SK-N-SH treated with all-trans-retinoic acid at 6 μM for 48 hours (cell line): ENCODE results near the gene PAK4.

ENCODE experiments used
- ATAC-seq: fragments of 200-7000 bp; cut with Tn5 transposase; 3 replicates; pipeline ENCODE4 v1.9.1; 2020; ENCODE audit warnings: mild to moderate bottlenecking, moderate library complexity
- ARNTL ChIP-seq: fragments of 450-650 bp; formaldehyde crosslinking; IDR thresholded peaks from 2 replicates; pipeline ENCODE4 v1.5.0; 2020; ENCODE audit warnings: low read depth, mild to moderate bottlenecking, moderate library complexity, borderline replicate concordance
- BACH2 ChIP-seq: fragments of 250-450 bp; sonication (Bioruptor Pico); IDR thresholded peaks from 2 replicates; pipeline ENCODE4 v1.9.0; 2021; ENCODE audit warnings: mild to moderate bottlenecking, borderline replicate concordance
- ESRRG ChIP-seq: fragments of 250-450 bp; sonication (Bioruptor Pico); IDR thresholded peaks from 2 replicates; pipeline ENCODE4 v1.6.1; 2021; ENCODE audit warnings: mild to moderate bottlenecking
- ISL1 ChIP-seq: fragments of 250-450 bp; sonication (Bioruptor Pico); IDR thresholded peaks from 2 replicates; pipeline ENCODE4 v2.1.2; 2022; ENCODE audit warnings: mild to moderate bottlenecking, moderate library complexity
- OSR1 ChIP-seq: fragments of 250-450 bp; sonication (Bioruptor Pico); IDR thresholded peaks from 2 replicates; pipeline ENCODE4 v1.8.0; 2022; ENCODE audit warnings: moderate library complexity, mild to moderate bottlenecking, inconsistent platforms
- PPARA ChIP-seq: fragments of 250-450 bp; sonication (Bioruptor Pico); IDR thresholded peaks from 2 replicates; pipeline ENCODE4 v1.5.0; 2020; ENCODE audit warnings: mild to moderate bottlenecking, borderline replicate concordance
- RARB ChIP-seq: fragments of 250-450 bp; sonication (Bioruptor Pico); IDR thresholded peaks from 2 replicates; pipeline ENCODE4 v1.8.0; 2021; ENCODE audit warnings: mild to moderate bottlenecking, moderate library complexity
- SNAI2 ChIP-seq: fragments of 250-450 bp; sonication (Bioruptor Pico); IDR thresholded peaks from 2 replicates; pipeline ENCODE4 v1.5.0; 2020; ENCODE audit warnings: mild to moderate bottlenecking, moderate library complexity
- TCF4 ChIP-seq: fragments of 250-450 bp; sonication (Bioruptor Pico); IDR thresholded peaks from 2 replicates; pipeline ENCODE4 v1.8.0; 2021; ENCODE audit warnings: mild to moderate bottlenecking, moderate library complexity, borderline replicate concordance
- TOX ChIP-seq: fragments of 250-450 bp; sonication (Bioruptor Pico); IDR thresholded peaks from 2 replicates; pipeline ENCODE4 v1.8.0; 2021; ENCODE audit warnings: mild to moderate bottlenecking, moderate library complexity, borderline replicate concordance
- ZC3H10 ChIP-seq: fragments of 250-450 bp; sonication (Bioruptor Pico); IDR thresholded peaks from 2 replicates; pipeline ENCODE4 v1.5.1; 2021; ENCODE audit warnings: mild to moderate bottlenecking, moderate library complexity
- ZFP30 ChIP-seq: fragments of 450-650 bp; formaldehyde crosslinking; IDR thresholded peaks from 2 replicates; pipeline ENCODE4 v1.5.0; 2022; ENCODE audit warnings: mild to moderate bottlenecking, moderate library complexity
- ZNF565 ChIP-seq: fragments of 450-650 bp; formaldehyde crosslinking; conservative IDR thresholded peaks from 2 replicates; pipeline ENCODE4 v1.5.0; 2020; ENCODE audit warnings: low read depth, mild to moderate bottlenecking, moderate library complexity
- TF ChIP-seq, protein P1 (sequence below): fragments of 250-450 bp; sonication (Bioruptor Pico); IDR thresholded peaks from 2 replicates; pipeline ENCODE4 v1.5.1; 2020; ENCODE audit warnings: low read depth, mild to moderate bottlenecking, moderate library complexity
- TF ChIP-seq, protein P2 (sequence below): fragments of 250-450 bp; sonication (Bioruptor Pico); IDR thresholded peaks from 2 replicates; pipeline ENCODE4 v1.8.0; 2020; ENCODE audit warnings: mild to moderate bottlenecking, moderate library complexity, borderline replicate concordance
- TF ChIP-seq, protein P3 (sequence below): fragments of 250-450 bp; sonication (Bioruptor Pico); IDR thresholded peaks from 2 replicates; pipeline ENCODE4 v1.5.1; 2021; ENCODE audit warnings: mild to moderate bottlenecking, moderate library complexity
- TF ChIP-seq, protein P4 (sequence below): fragments of 250-450 bp; sonication (Bioruptor Pico); IDR thresholded peaks from 2 replicates; pipeline ENCODE4 v1.5.0; 2020; ENCODE audit warnings: mild to moderate bottlenecking, moderate library complexity

PAK4 gene

DNA sequence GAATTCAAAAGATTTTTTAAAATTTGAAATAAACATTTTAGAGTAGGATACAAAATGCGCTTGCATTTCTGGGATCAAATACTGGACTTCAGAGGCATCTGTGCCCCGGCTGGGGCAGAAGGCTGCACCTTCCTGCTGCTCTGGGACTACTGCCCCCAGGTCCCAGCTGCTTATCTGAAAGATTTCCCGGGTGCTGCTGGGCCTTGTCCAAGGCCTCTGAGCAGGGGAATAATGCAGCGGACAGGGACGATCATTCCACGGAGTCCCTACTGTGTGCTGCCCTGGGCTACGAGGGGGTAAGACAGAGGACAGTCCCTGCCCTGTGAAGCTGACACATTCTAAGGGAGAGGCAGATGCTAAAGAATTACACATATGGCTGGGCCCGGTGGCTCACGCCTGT lies 38.0 kb downstream of the PAK4 start:
- no peak for ATAC-seq
- TF ChIP-seq RARB (CRISPR knock-in tag) (no peak), ARNTL (CRISPR knock-in tag) (no peak), OSR1 (CRISPR knock-in tag) (no peak), ZNF565 (no peak), TCF4 (CRISPR knock-in tag) (no peak), ZFP30 (CRISPR knock-in tag) (no peak), TOX (CRISPR knock-in tag) (no peak), PPARA (CRISPR knock-in tag) (no peak)
- TF ChIP-seq, protein P1, sequence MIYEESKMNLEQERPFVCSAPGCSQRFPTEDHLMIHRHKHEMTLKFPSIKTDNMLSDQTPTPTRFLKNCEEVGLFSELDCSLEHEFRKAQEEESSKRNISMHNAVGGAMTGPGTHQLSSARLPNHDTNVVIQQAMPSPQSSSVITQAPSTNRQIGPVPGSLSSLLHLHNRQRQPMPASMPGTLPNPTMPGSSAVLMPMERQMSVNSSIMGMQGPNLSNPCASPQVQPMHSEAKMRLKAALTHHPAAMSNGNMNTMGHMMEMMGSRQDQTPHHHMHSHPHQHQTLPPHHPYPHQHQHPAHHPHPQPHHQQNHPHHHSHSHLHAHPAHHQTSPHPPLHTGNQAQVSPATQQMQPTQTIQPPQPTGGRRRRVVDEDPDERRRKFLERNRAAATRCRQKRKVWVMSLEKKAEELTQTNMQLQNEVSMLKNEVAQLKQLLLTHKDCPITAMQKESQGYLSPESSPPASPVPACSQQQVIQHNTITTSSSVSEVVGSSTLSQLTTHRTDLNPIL (CRISPR knock-in tag): no peak

DNA sequence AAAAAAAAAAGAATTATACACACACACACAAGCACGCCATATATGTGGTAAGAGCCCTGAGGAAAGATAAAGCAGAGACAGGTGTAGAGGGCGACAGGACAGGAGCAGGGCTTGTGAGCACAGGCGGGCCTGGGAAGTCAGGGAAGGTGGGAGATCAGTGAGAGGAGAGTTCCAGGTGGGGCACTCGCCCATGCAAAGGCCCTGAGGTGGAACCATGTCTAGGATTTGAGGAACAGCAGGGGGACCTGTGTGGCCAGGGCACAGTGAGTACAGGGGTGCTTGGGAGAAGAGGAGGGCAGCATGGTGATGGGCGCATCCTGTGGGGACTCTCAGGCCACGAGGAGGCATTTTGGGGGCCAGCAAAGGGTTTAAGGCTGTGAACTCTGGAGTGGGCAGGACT lies 38.7 kb downstream of the PAK4 start:
- no peak for TF ChIP-seq ARNTL (CRISPR knock-in tag)
- no peak for TF ChIP-seq SNAI2 (CRISPR knock-in tag)
- TF ChIP-seq, protein P1 (CRISPR knock-in tag): no peak
- no peak for TF ChIP-seq ESRRG (CRISPR knock-in tag)
- TF ChIP-seq PPARA (CRISPR knock-in tag): no peak

DNA sequence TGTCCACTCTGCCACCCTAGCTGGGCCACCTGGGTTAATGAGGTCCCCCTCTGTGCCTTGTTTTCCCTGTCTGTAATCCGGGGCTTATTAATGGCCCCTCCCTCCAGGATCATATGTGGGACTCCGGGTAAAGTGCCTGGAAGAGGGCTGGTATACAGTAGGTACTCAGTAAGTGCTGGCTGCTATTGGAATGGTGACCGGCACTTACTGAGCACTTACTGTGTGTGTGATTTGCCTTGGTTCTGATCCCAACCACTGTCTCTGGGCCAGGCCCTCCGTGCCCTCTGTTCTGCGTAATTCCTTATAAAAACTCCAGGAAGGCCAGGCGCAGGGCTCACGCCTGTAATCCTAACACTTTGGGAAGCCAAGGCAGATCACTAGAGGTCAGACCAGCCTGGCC lies 40.3 kb downstream of the PAK4 start:
- no peak for ATAC-seq
- TF ChIP-seq, protein P2, sequence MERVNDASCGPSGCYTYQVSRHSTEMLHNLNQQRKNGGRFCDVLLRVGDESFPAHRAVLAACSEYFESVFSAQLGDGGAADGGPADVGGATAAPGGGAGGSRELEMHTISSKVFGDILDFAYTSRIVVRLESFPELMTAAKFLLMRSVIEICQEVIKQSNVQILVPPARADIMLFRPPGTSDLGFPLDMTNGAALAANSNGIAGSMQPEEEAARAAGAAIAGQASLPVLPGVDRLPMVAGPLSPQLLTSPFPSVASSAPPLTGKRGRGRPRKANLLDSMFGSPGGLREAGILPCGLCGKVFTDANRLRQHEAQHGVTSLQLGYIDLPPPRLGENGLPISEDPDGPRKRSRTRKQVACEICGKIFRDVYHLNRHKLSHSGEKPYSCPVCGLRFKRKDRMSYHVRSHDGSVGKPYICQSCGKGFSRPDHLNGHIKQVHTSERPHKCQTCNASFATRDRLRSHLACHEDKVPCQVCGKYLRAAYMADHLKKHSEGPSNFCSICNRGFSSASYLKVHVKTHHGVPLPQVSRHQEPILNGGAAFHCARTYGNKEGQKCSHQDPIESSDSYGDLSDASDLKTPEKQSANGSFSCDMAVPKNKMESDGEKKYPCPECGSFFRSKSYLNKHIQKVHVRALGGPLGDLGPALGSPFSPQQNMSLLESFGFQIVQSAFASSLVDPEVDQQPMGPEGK (CRISPR knock-in tag): no peak
- TF ChIP-seq SNAI2 (CRISPR knock-in tag) (no peak), BACH2 (CRISPR knock-in tag) (no peak), ESRRG (CRISPR knock-in tag) (no peak), ISL1 (CRISPR knock-in tag) (no peak), TCF4 (CRISPR knock-in tag) (no peak), ZC3H10 (no peak)
- TF ChIP-seq, protein P1 (CRISPR knock-in tag): no peak
- TF ChIP-seq, protein P3, sequence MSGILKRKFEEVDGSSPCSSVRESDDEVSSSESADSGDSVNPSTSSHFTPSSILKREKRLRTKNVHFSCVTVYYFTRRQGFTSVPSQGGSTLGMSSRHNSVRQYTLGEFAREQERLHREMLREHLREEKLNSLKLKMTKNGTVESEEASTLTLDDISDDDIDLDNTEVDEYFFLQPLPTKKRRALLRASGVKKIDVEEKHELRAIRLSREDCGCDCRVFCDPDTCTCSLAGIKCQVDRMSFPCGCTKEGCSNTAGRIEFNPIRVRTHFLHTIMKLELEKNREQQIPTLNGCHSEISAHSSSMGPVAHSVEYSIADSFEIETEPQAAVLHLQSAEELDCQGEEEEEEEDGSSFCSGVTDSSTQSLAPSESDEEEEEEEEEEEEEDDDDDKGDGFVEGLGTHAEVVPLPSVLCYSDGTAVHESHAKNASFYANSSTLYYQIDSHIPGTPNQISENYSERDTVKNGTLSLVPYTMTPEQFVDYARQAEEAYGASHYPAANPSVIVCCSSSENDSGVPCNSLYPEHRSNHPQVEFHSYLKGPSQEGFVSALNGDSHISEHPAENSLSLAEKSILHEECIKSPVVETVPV (CRISPR knock-in tag): no peak
- TF ChIP-seq, protein P4, sequence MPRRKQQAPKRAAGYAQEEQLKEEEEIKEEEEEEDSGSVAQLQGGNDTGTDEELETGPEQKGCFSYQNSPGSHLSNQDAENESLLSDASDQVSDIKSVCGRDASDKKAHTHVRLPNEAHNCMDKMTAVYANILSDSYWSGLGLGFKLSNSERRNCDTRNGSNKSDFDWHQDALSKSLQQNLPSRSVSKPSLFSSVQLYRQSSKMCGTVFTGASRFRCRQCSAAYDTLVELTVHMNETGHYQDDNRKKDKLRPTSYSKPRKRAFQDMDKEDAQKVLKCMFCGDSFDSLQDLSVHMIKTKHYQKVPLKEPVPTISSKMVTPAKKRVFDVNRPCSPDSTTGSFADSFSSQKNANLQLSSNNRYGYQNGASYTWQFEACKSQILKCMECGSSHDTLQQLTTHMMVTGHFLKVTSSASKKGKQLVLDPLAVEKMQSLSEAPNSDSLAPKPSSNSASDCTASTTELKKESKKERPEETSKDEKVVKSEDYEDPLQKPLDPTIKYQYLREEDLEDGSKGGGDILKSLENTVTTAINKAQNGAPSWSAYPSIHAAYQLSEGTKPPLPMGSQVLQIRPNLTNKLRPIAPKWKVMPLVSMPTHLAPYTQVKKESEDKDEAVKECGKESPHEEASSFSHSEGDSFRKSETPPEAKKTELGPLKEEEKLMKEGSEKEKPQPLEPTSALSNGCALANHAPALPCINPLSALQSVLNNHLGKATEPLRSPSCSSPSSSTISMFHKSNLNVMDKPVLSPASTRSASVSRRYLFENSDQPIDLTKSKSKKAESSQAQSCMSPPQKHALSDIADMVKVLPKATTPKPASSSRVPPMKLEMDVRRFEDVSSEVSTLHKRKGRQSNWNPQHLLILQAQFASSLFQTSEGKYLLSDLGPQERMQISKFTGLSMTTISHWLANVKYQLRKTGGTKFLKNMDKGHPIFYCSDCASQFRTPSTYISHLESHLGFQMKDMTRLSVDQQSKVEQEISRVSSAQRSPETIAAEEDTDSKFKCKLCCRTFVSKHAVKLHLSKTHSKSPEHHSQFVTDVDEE (CRISPR knock-in tag): no peak

More for the DNA sequence above, 38.7 kb downstream of the PAK4 start:
- no peak for ATAC-seq
